ENCODE results near the gene VTI1A. TPM values are rescaled to one million over a fixed set of nuclear protein-coding genes. Genes with fewer than 3 reads are reported as not detected.

The VTI1A gene
- total RNA-seq, 1 donor from 2014 or later = 32.6 TPM

- Mint-ChIP-seq H3K27ac (peak overlapping the region; percentile 43), H3K27me3 (peaks cover 3% of the 10 kb centered on the region), H3K4me1 (ENCODE audit: unreplicated experiment) (peaks cover 48% of the 10 kb centered on the region), H3K4me3 (no peak overlapping the region), H3K36me3 (peaks cover 4% of the 10 kb centered on the region), H3K9me3 (no peaks in the 10 kb centered on the region)
- no peak for TF ChIP-seq CTCF (conservative IDR thresholded peaks at IDR 0.05)
- DNase-seq (ENCODE audit: extremely low spot score, unreplicated experiment) = no peak
Measured at GRCh38 chr10:112779025-112779770, 332.2 kb downstream of the VTI1A start.

- Mint-ChIP-seq H3K36me3 (peaks cover 7% of the 10 kb centered on the region), H3K27ac (no peak overlapping the region), H3K4me1 (ENCODE audit: unreplicated experiment) (peaks cover 40% of the 10 kb centered on the region), H3K27me3 (peaks cover 3% of the 10 kb centered on the region), H3K4me3 (peak overlapping the region; percentile 29), H3K9me3 (no peaks in the 10 kb centered on the region)
- no peak for DNase-seq (ENCODE audit: extremely low spot score, unreplicated experiment)
- no peak for TF ChIP-seq CTCF (conservative IDR thresholded peaks at IDR 0.05)
Measured at GRCh38 chr10:112782200-112782907, 335.3 kb downstream of the VTI1A start.

GRCh38 chr10:112783351-112784021 is 336.5 kb downstream of the VTI1A start:
- H3K27me3 Mint-ChIP-seq = peaks cover 3% of the 10 kb centered on the region
- H3K9me3 Mint-ChIP-seq = peaks cover 4% of the 10 kb centered on the region
- H3K4me3 Mint-ChIP-seq = peak overlapping the region; percentile 69
- H3K4me1 Mint-ChIP-seq (ENCODE audit: unreplicated experiment) = peaks cover 40% of the 10 kb centered on the region
- DNase-seq (ENCODE audit: extremely low spot score, unreplicated experiment) = no peak
- H3K27ac Mint-ChIP-seq = peak overlapping the region; percentile 77
- peaks cover 8% of the 10 kb centered on the region for H3K36me3 Mint-ChIP-seq
- no peak for TF ChIP-seq CTCF (conservative IDR thresholded peaks at IDR 0.05)

GRCh38 chr10:112784022-112784461 is 337.0 kb downstream of the VTI1A start:
- Mint-ChIP-seq H3K27me3 (peaks cover 3% of the 10 kb centered on the region), H3K36me3 (peaks cover 8% of the 10 kb centered on the region), H3K9me3 (peaks cover 4% of the 10 kb centered on the region), H3K27ac (peak overlapping the region; percentile 77), H3K4me3 (peak overlapping the region; percentile 69), H3K4me1 (ENCODE audit: unreplicated experiment) (peaks cover 34% of the 10 kb centered on the region)
- no peak for DNase-seq (ENCODE audit: extremely low spot score, unreplicated experiment)
- no peak for TF ChIP-seq CTCF (conservative IDR thresholded peaks at IDR 0.05)

GRCh38 chr10:112785089-112785488 is 338.1 kb downstream of the VTI1A start:
- no peak overlapping the region for H3K4me3 Mint-ChIP-seq
- H3K36me3 Mint-ChIP-seq = peaks cover 14% of the 10 kb centered on the region
- no peak for DNase-seq (ENCODE audit: extremely low spot score, unreplicated experiment)
- no peak for TF ChIP-seq CTCF (conservative IDR thresholded peaks at IDR 0.05)
- H3K9me3 Mint-ChIP-seq = peaks cover 10% of the 10 kb centered on the region
- peaks cover 3% of the 10 kb centered on the region for H3K27me3 Mint-ChIP-seq
- H3K4me1 Mint-ChIP-seq (ENCODE audit: unreplicated experiment) = peaks cover 28% of the 10 kb centered on the region
- peak overlapping the region; percentile 35 for H3K27ac Mint-ChIP-seq
